Activated naive CD4-positive, alpha-beta T cell treated with anti-CD3 and anti-CD28 coated beads for 36 hours (primary cell): Measurements from ENCODE around the gene DHRS7B. TPM values are rescaled to one million over a fixed set of nuclear protein-coding genes. Genes with fewer than 3 reads are reported as not detected.
A peak's percentile ranks its signal among the peaks of the same experiment; 100 is the strongest.
"Not testable (repeated sequence)": the region's sequence is repeated elsewhere in the genome, so short reads cannot be mapped to it uniquely, and the experiment has no call there.

ENCODE experiments used
- CTCF ChIA-PET: fragments of 350-600 bp; sonication (Branson Sonifier 250); formaldehyde crosslinking; loops from one replicate; lab custom pipeline; 2021; ENCODE audit warnings: antibody characterized with exemption; lab: Charles Lee
- DNase-seq: peaks from one replicate; pipeline ENCODE4 v3.0.0-alpha.2; 2020
- H3K27ac Mint-ChIP-seq: one replicate; pipeline ENCODE4 v1.8.0; 2021; ENCODE audit warnings: mild to moderate bottlenecking, mixed read lengths
- H3K27me3 Mint-ChIP-seq: one replicate; pipeline ENCODE4 v1.8.0; 2021; ENCODE audit warnings: low read depth, mixed read lengths
- H3K36me3 Mint-ChIP-seq: one replicate; pipeline ENCODE4 v1.8.0; 2021; ENCODE audit warnings: low read depth, mixed read lengths
- H3K4me1 Mint-ChIP-seq: one replicate; pipeline ENCODE4 v1.8.0; 2021; ENCODE audit warnings: low read depth, mixed read lengths
- H3K4me3 Mint-ChIP-seq: one replicate; pipeline ENCODE4 v1.8.0; 2021; ENCODE audit warnings: mild to moderate bottlenecking, moderate library complexity, mixed read lengths
- H3K9me3 Mint-ChIP-seq: one replicate; pipeline ENCODE4 v1.8.0; 2021; ENCODE audit warnings: mixed read lengths
- intact Hi-C: fragments of 100-400 bp; cut with micrococcal nuclease; formaldehyde crosslinking; loops from one replicate; pipeline ENCODE4 v1.15.1; 2023
- total RNA-seq, 2 experiments: library from RNA; stranded (reverse); gene quantifications; one replicate each; pipeline ENCODE4 v1.2.3, GENCODE V29; 2021

Gene DHRS7B, protein sequence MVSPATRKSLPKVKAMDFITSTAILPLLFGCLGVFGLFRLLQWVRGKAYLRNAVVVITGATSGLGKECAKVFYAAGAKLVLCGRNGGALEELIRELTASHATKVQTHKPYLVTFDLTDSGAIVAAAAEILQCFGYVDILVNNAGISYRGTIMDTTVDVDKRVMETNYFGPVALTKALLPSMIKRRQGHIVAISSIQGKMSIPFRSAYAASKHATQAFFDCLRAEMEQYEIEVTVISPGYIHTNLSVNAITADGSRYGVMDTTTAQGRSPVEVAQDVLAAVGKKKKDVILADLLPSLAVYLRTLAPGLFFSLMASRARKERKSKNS
- 10 to 100 TPM; 12.0 to 12.1 TPM for total RNA-seq

DNA sequence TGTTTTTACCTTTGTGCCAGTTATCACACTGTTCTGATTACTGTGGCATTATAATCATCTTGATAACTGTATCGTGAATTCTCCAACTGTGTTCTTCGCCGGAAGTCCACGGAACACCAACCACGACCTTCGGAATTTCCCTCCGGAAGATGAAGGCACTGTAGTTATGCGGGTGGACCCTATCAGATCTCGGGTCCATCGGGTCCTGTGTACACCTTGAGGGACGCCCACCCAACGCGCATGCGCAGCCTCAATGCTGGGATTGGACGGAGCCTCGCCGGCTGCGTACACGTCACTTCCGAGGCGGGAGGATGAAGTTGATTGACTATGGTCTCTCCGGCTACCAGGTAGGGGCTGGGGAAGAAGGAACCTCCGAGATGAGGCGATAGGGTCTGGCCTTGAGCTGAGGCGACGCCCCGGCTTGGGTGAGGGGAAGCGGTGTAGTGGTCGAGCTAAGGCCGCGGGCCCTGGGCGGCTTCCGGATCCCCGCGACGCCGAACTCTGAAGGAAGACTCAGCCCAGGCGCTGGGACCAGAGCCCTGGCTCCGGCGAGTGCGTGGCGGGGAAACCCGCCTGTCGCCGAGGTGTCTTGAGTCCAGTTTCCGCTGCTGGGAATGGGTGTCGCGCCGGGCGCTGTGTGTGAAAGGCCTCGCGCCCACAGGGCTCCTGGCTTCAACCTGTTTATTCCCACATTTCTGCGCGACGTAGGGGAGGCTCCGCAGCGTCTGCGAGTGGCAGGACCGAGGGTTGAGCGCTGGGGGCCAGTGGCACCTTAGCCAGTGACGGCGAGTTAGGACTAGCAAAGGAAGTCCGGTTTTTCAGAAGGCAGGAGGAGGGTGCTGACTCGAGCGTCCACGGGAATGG lies at the start of gene DHRS7B:
TSS of gene DHRS7B (plus strand) at position 320 of the 864 bp plus-strand sequence. CDS start at position 328, 8 bp downstream.
- Mint-ChIP-seq H3K4me1 (peaks cover 35% of the 10 kb centered on the region), H3K36me3 (peaks cover 2% of the 10 kb centered on the region), H3K9me3 (no peaks in the 10 kb centered on the region), H3K27me3 (no peaks in the 10 kb centered on the region), H3K27ac (peak within 1 kb of the TSS; percentile 94), H3K4me3 (peak within 1 kb of the TSS; percentile 95)
- CTCF ChIA-PET = interaction anchor here (1.0 to 1.2 kb wide), 5 partner anchors 7 to 385 kb away, joined by 3 to 4 read pairs (median 4); no protein-coding TSS in a partner anchor
- DNase-seq = peak; percentile 98
- intact Hi-C loops = loop anchor here (1.0 to 2.0 kb wide), 7 partner anchors 28 to 330 kb away; partner anchors contain the start of genes MAP2K3, TMEM11 and USP22

- no peaks in the 10 kb centered on the region for H3K36me3 Mint-ChIP-seq
- intact Hi-C loops = no loop called here
- no peaks in the 10 kb centered on the region for H3K27me3 Mint-ChIP-seq
- DNase-seq = no peak
- H3K4me3 Mint-ChIP-seq = no peak overlapping the region
- CTCF ChIA-PET = interaction anchor here (0.6 kb wide), 1 partner anchor 22 kb away, joined by 6 read pairs; no protein-coding TSS in a partner anchor
- H3K9me3 Mint-ChIP-seq = no peaks in the 10 kb centered on the region
- no peaks in the 10 kb centered on the region for H3K4me1 Mint-ChIP-seq
- H3K27ac Mint-ChIP-seq = no peak overlapping the region
Observed at GRCh38 chr17:21077281-21077680, 49.5 kb upstream of the DHRS7B start.

GRCh38 chr17:21078016-21078780 lies 48.6 kb upstream of the DHRS7B start:
- Mint-ChIP-seq H3K27me3 (no peaks in the 10 kb centered on the region), H3K27ac (no peak overlapping the region), H3K36me3 (no peaks in the 10 kb centered on the region), H3K4me3 (no peak overlapping the region), H3K9me3 (no peaks in the 10 kb centered on the region), H3K4me1 (no peaks in the 10 kb centered on the region)
- no peak for DNase-seq
- intact Hi-C loops = no loop called here
- CTCF ChIA-PET = interaction anchor here (0.6 to 1.5 kb wide), 2 partner anchors 15 to 35 kb away, joined by 4 to 6 read pairs; partner anchors contain the start of gene USP22

DNA sequence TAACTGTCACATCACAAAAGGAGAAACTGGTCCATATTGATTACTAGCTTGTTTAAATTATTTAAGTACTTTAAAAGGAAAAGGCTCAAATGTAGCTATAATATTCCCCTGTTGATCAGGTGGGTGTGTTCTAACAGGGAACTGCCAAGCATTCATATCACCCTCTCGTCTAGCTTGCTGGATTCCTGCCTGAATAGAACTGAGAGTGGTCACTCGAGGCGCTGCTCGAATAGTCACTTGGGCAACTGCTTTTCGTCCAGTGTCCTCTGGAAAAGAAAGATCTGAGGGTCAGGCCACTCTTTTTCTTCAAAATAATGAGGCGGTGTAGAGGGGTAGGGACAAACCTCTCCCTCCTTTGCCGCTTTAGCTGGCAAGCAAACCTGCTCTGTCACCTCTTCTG lies 47.6 kb upstream of the DHRS7B start:
- Mint-ChIP-seq H3K36me3 (no peaks in the 10 kb centered on the region), H3K27me3 (no peaks in the 10 kb centered on the region), H3K4me3 (no peak overlapping the region), H3K4me1 (no peaks in the 10 kb centered on the region), H3K9me3 (no peaks in the 10 kb centered on the region), H3K27ac (no peak overlapping the region)
- no peak for DNase-seq
- intact Hi-C loops = no loop called here
- CTCF ChIA-PET = interaction anchor here (1.5 kb wide), 1 partner anchor 36 kb away, joined by 4 read pairs; the partner anchor contains the start of gene USP22

GRCh38 chr17:21082001-21082436 lies 44.7 kb upstream of the DHRS7B start:
- H3K9me3 Mint-ChIP-seq = no peaks in the 10 kb centered on the region
- no peak overlapping the region for H3K4me3 Mint-ChIP-seq
- H3K27ac Mint-ChIP-seq = no peak overlapping the region
- no peaks in the 10 kb centered on the region for H3K4me1 Mint-ChIP-seq
- no peak for DNase-seq
- intact Hi-C loops = no loop called here
- no peaks in the 10 kb centered on the region for H3K36me3 Mint-ChIP-seq
- no peaks in the 10 kb centered on the region for H3K27me3 Mint-ChIP-seq
- CTCF ChIA-PET = interaction anchor here (1.5 kb wide), 1 partner anchor 38 kb away, joined by 3 read pairs; no protein-coding TSS in a partner anchor

DNA sequence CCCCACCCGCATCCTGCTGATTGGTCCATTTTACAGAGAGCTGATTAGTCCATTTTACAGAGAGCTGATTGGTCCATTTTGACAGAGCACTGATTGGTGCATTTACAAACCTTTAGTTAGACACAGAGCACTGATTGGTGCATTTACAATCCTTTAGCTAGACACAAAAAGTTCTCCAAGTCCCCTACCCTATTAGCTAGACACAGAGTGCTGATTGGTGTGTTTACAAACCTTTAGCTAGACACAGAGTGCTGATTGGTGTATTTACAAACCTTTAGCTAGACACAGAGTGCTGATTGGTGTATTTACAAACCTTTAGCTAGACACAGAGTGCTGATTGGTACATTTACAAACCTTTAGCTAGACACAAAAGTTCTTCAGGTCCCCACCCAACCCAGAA lies 41.5 kb upstream of the DHRS7B start:
- DNase-seq, H3K27me3 Mint-ChIP-seq, H3K9me3 Mint-ChIP-seq, H3K27ac Mint-ChIP-seq, H3K4me3 Mint-ChIP-seq, H3K36me3 Mint-ChIP-seq, CTCF ChIA-PET, H3K4me1 Mint-ChIP-seq, intact Hi-C loops: not testable (repeated sequence)

GRCh38 chr17:21085707-21086106 lies 41.1 kb upstream of the DHRS7B start:
- H3K27me3 Mint-ChIP-seq = no peaks in the 10 kb centered on the region
- H3K9me3 Mint-ChIP-seq = no peaks in the 10 kb centered on the region
- no peaks in the 10 kb centered on the region for H3K36me3 Mint-ChIP-seq
- H3K4me1 Mint-ChIP-seq = no peaks in the 10 kb centered on the region
- CTCF ChIA-PET = no interaction called here
- no peak overlapping the region for H3K27ac Mint-ChIP-seq
- no peak overlapping the region for H3K4me3 Mint-ChIP-seq
- DNase-seq = no peak
- intact Hi-C loops = no loop called here

- no peaks in the 10 kb centered on the region for H3K36me3 Mint-ChIP-seq
- intact Hi-C loops = no loop called here
- H3K27ac Mint-ChIP-seq = no peak overlapping the region
- CTCF ChIA-PET = no interaction called here
- no peak overlapping the region for H3K4me3 Mint-ChIP-seq
- no peaks in the 10 kb centered on the region for H3K27me3 Mint-ChIP-seq
- DNase-seq = no peak
- no peaks in the 10 kb centered on the region for H3K4me1 Mint-ChIP-seq
- H3K9me3 Mint-ChIP-seq = no peaks in the 10 kb centered on the region
Observed at GRCh38 chr17:21089145-21089544, 37.6 kb upstream of the DHRS7B start.

DNA sequence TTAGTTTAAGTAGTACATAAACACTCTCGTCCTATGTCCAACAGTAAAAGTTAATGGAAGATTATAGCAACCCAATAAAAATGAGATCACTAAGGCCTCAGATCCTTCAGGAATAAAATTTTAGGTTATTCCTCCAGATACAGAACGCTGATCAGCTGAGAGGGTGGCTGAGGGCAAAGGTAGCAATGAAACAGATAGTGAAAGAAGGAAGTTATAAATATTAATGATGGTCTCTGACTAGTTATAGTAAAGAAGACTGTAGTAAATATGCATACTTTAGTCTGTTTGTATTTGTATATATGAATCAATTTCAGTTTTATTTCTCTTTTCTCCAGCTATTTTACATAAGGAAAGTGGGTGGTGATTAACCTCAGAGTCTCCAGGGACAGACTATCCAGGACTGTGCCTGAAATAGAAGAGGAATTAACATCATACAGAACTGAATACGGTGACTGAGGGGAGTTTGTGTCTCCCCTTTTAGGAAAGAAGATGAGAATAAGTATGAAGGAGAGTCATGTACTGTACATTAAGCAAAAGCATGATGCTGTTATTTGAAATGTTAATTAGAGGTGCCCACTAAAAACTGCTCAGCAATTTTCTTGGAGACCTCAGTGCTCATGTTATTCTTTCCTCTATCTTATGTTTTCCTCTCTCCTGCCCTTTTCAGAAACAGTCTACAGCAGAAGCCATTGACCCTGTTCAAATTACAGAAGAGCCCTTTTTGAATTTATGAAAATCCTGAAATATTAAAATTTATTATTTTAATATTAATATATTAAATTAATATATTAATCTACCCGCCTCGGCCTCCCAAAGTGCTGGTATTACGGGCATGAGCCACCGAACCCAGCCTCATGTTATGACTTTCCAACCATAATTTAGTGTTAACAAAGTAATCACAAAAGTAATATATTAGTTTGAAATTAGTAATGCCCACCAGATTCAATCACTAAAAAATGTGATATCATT lies 36.5 kb upstream of the DHRS7B start:
- no peaks in the 10 kb centered on the region for H3K9me3 Mint-ChIP-seq
- H3K36me3 Mint-ChIP-seq = no peaks in the 10 kb centered on the region
- no peak for DNase-seq
- CTCF ChIA-PET = no interaction called here
- no peak overlapping the region for H3K4me3 Mint-ChIP-seq
- H3K27ac Mint-ChIP-seq = no peak overlapping the region
- no peaks in the 10 kb centered on the region for H3K4me1 Mint-ChIP-seq
- intact Hi-C loops = no loop called here
- no peaks in the 10 kb centered on the region for H3K27me3 Mint-ChIP-seq

DNA sequence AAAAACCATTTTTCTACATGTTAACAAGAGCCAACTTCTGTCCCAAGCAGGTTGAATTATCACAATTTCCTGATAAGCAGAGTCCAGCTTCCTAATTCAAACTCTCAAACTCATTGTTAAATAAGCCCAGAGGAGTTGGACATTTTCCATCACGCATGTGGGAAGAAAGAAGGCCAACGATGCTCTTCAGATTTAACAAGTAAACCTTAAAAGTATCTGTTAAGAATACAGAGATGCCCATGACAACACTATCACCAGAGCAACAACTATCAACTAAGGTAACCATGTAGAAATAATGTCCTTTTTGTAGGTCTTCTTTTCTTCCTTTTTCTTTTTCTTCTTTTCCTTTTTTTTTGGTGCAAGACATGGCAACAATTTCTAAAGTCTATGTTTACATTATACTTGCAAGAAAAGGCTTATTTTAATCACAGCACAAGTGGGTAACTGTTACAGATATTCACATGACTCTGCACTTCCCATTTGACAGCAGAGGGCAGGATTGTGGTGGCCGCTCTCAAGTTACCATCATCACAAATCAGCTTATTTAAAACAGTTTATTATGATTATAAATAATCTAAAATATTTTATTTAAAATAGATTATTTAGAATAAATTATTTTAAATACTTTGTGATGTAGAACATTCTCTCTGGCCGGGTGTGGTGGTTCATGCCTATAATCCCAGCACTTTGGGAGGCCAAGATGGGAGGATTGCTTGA lies 35.7 kb upstream of the DHRS7B start:
- Mint-ChIP-seq H3K27ac (no peak overlapping the region), H3K4me1 (no peaks in the 10 kb centered on the region), H3K4me3 (no peak overlapping the region), H3K36me3 (no peaks in the 10 kb centered on the region), H3K9me3 (no peaks in the 10 kb centered on the region), H3K27me3 (no peaks in the 10 kb centered on the region)
- intact Hi-C loops = no loop called here
- CTCF ChIA-PET = no interaction called here
- no peak for DNase-seq

DNA sequence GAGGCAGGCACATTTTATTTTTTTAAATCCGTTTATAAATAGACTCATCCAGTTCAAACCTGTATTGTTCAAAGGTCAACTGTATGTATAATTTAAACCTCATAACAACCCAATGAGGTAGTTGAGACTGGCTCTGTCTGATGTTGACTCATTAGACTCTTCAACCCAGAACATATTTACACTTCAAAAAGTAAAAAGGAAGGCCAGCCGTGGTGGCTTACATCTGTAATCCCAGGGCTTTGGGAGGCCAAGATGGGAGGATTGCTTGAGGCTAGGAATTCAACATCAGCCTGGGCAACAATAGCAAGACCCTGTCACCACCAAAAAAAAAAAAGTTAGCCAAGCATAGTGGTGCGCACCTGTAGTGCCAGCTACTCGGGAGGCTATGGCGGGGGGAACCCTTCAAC lies 32.5 kb upstream of the DHRS7B start:
- DNase-seq = no peak
- Mint-ChIP-seq H3K4me3 (no peak overlapping the region), H3K9me3 (no peaks in the 10 kb centered on the region), H3K27ac (no peak overlapping the region), H3K4me1 (no peaks in the 10 kb centered on the region), H3K36me3 (no peaks in the 10 kb centered on the region), H3K27me3 (no peaks in the 10 kb centered on the region)
- CTCF ChIA-PET = no interaction called here
- intact Hi-C loops = no loop called here
